PC-3 (cell line): ENCODE data around the gene ARHGAP24.

Experiments used
- CTCF ChIP-seq: fragments of 300-600 bp; sonication (generic); conservative IDR thresholded peaks from 2 replicates; pipeline ENCODE4 v1.5.1; 2017; ENCODE audit warnings: antibody characterized with exemption, low read depth, mild to moderate bottlenecking, low read length
- EZH2 ChIP-seq: fragments of 300-600 bp; sonication (generic); IDR thresholded peaks from one replicate; pipeline ENCODE4 v1.6.1; 2017; ENCODE audit warnings: antibody characterized with exemption, mild to moderate bottlenecking, low read length; ENCODE audit not compliant: unreplicated experiment

GRCh38 chr4:86044593-86044985 lies 569.6 kb downstream of the ARHGAP24 start:
- TF ChIP-seq EZH2 (no peak), CTCF (no peak)
